IMR-90 (cell line): ENCODE data around the gene CNGA1. TPM values are rescaled to one million over a fixed set of nuclear protein-coding genes. Genes with fewer than 3 reads are reported as not detected.
"Not testable (repeated sequence)": the region's sequence is repeated elsewhere in the genome, so short reads cannot be mapped to it uniquely, and the experiment has no call there.

Experiments
- ATAC-seq: fragments of 200-7000 bp; cut with Tn5 transposase; 2 replicates; pipeline ENCODE4 v1.9.1; 2020; ENCODE audit warnings: low read depth, mild to moderate bottlenecking, moderate library complexity
- BruUV-seq: library from RNA; stranded (reverse); fragments of 400-500 nt; replicated peaks from 2 replicates; lab custom pipeline; 2021; lab: Mats Ljungman, UMichigan
- CTCF ChIA-PET: fragments of 300-600 bp; formaldehyde crosslinking; extraction: SDS; loops from one replicate; lab custom pipeline; 2021; ENCODE audit warnings: antibody characterized with exemption; lab: Yijun Ruan, JAX
- POLR2A ChIA-PET: fragments of 300-600 bp; sonication (Branson Sonifier 250); formaldehyde crosslinking; loops from one replicate; lab custom pipeline; 2022; ENCODE audit warnings: antibody characterized with exemption; ENCODE audit not compliant: unreplicated experiment; lab: Charles Lee
- DNase-seq: peaks from one replicate; pipeline ENCODE4 v3.0.0; 2013
- H2AFZ ChIP-seq: replicated peaks from 2 replicates; pipeline ENCODE3; 2013; ENCODE audit warnings: low read length, mild to moderate bottlenecking; ENCODE audit not compliant: poor library complexity
- H2AK5ac ChIP-seq: 2 replicates; pipeline ENCODE4 v1.6.1; 2013; ENCODE audit warnings: low read depth, low read length, inconsistent platforms
- H2AK9ac ChIP-seq: replicated peaks from 2 replicates; pipeline ENCODE3; 2013; ENCODE audit warnings: mild to moderate bottlenecking, low read depth, low read length, moderate library complexity; ENCODE audit not compliant: poor library complexity
- H2BK120ac ChIP-seq: 2 replicates; pipeline ENCODE4 v1.6.1; 2013; ENCODE audit warnings: low read depth, low read length, inconsistent platforms
- H2BK15ac ChIP-seq: 3 replicates; pipeline ENCODE4 v1.6.1; 2013; ENCODE audit warnings: low read depth, low read length, inconsistent platforms
- H2BK20ac ChIP-seq: 2 replicates; pipeline ENCODE4 v1.6.1; 2013; ENCODE audit warnings: low read depth, mild to moderate bottlenecking, inconsistent platforms, low read length, moderate library complexity
- H2BK5ac ChIP-seq: 2 replicates; pipeline ENCODE4 v1.6.1; 2013; ENCODE audit warnings: mild to moderate bottlenecking, low read depth, low read length, inconsistent platforms; ENCODE audit not compliant: poor library complexity, severe bottlenecking
- H3K14ac ChIP-seq: replicated peaks from 2 replicates; pipeline ENCODE4 v1.6.1; 2013; ENCODE audit warnings: low read depth, low read length, inconsistent platforms
- H3K18ac ChIP-seq: 2 replicates; pipeline ENCODE4 v1.6.1; 2013; ENCODE audit warnings: low read depth, low read length, control low read depth
- H3K23ac ChIP-seq: 2 replicates; pipeline ENCODE4 v1.6.1; 2013; ENCODE audit warnings: low read depth, low read length, inconsistent platforms
- H3K27ac ChIP-seq: 2 replicates; pipeline ENCODE4 v1.5.1; 2013; ENCODE audit warnings: mild to moderate bottlenecking, control low read depth, low read length; ENCODE audit not compliant: insufficient read depth
- H3K27me3 ChIP-seq: 2 replicates; pipeline ENCODE4 v1.6.1; 2013; ENCODE audit warnings: low read length; ENCODE audit not compliant: control insufficient read depth, insufficient read depth
- H3K36me3 ChIP-seq: 2 replicates; pipeline ENCODE4 v1.6.1; 2013; ENCODE audit warnings: low read length, mixed read lengths; ENCODE audit not compliant: control insufficient read depth, insufficient read depth
- H3K4ac ChIP-seq: 2 replicates; pipeline ENCODE4 v1.6.1; 2013; ENCODE audit warnings: low read depth, low read length, inconsistent platforms
- H3K4me1 ChIP-seq: 2 replicates; pipeline ENCODE4 v1.6.1; 2013; ENCODE audit warnings: low read length, mixed read lengths; ENCODE audit not compliant: control insufficient read depth, insufficient read depth
- H3K4me2 ChIP-seq: 2 replicates; pipeline ENCODE4 v1.6.1; 2013; ENCODE audit warnings: low read depth, mild to moderate bottlenecking, control low read depth, low read length, moderate library complexity
- H3K4me3 ChIP-seq: 2 replicates; pipeline ENCODE4 v1.5.1; 2013; ENCODE audit warnings: low read depth, mild to moderate bottlenecking, control low read depth, low read length, moderate library complexity; ENCODE audit not compliant: insufficient read depth
- H3K56ac ChIP-seq: 2 replicates; pipeline ENCODE4 v1.6.1; 2013; ENCODE audit warnings: low read length, inconsistent platforms; ENCODE audit not compliant: insufficient read depth; ENCODE audit errors: extremely low read depth
- H3K79me1 ChIP-seq, 2 experiments: 2 replicates each; pipeline ENCODE4 v1.6.1; 2013; ENCODE audit warnings: low read length in 2 of 2, inconsistent platforms in 1 of 2, low read depth in 1 of 2
- H3K9ac ChIP-seq: 2 replicates; pipeline ENCODE4 v1.6.1; 2013; ENCODE audit warnings: low read depth, low read length, control low read depth
- H3K9me1 ChIP-seq: 2 replicates; pipeline ENCODE4 v1.6.1; 2013; ENCODE audit warnings: low read length, inconsistent platforms; ENCODE audit not compliant: insufficient read depth
- H3K9me3 ChIP-seq: 2 replicates; pipeline ENCODE4 v1.6.1; 2013; ENCODE audit warnings: low read length; ENCODE audit not compliant: control insufficient read depth, insufficient read depth
- H4K20me1 ChIP-seq: 2 replicates; pipeline ENCODE4 v1.6.1; 2013; ENCODE audit warnings: low read length, inconsistent platforms; ENCODE audit not compliant: insufficient read depth
- H4K5ac ChIP-seq: 2 replicates; pipeline ENCODE4 v1.6.1; 2013; ENCODE audit warnings: mild to moderate bottlenecking, low read depth, low read length, control low read depth
- H4K8ac ChIP-seq, 2 experiments: 2 replicates each; pipeline ENCODE4 v1.6.1; 2013; ENCODE audit warnings: low read depth in 2 of 2, low read length in 2 of 2, control low read depth in 1 of 2, inconsistent platforms in 1 of 2
- H4K91ac ChIP-seq: 2 replicates; pipeline ENCODE4 v1.6.1; 2013; ENCODE audit warnings: low read depth, low read length, inconsistent platforms; ENCODE audit not compliant: insufficient read depth
- WGBS, 2 experiments: methylation state at CpG; one replicate each; pipeline versions ENCODE4 v1.1.5 to v1.1.7; 2013; ENCODE audit warnings: missing lambda C conversion rate in 2 of 2; ENCODE audit not compliant: insufficient read length in 1 of 2; ENCODE audit errors: extremely low coverage in 2 of 2; 5-methylcytosine and 5-hydroxymethylcytosine counted together
- dilution Hi-C: fragments of 300-500 bp; cut with HindIII; formaldehyde crosslinking; loops from one replicate; pipeline ENCODE4 v1.14.3; 2018; ENCODE audit warnings: low sequenced_read_pairs; ENCODE audit not compliant: unreplicated experiment
- in situ Hi-C: fragments of 300-500 bp; cut with MboI; formaldehyde crosslinking; loops from 3 replicates; pipeline ENCODE4 v1.14.3; 2019; ENCODE audit warnings: low sequenced_read_pairs, inconsistent platforms, mixed read lengths
- intact Hi-C: fragments of 100-400 bp; cut with micrococcal nuclease; formaldehyde crosslinking; loops from 2 replicates; pipeline ENCODE4 v1.10.0; 2022
- polyA plus RNA-seq, 3 experiments: library from polyadenylated mRNA; depleted of rRNA; stranded (reverse); fragments of >200 nt; gene quantifications; 2 replicates each; pipeline ENCODE4 v1.2.3, GENCODE V29; 2012; ENCODE audit warnings: low replicate concordance in 1 of 3
- total RNA-seq: library from RNA; depleted of rRNA; stranded (reverse); fragments of >200 nt; gene quantifications from 2 replicates; pipeline ENCODE4 v1.2.3, GENCODE V29; 2012

CNGA1 gene
- total and polyA plus RNA-seq, 2 of the 4 experiments (the other 2 are of a cell fraction) = not detected

GRCh38 chr4:48010906-48011305 lies 5.6 kb downstream of the CNGA1 start:
- dilution Hi-C loops, ATAC-seq, in situ Hi-C loops: not testable (repeated sequence)

More at GRCh38 chr4:48010906-48011305, 5.6 kb downstream of the CNGA1 start:
- H3K4me3 ChIP-seq, H3K79me1 ChIP-seq, H3K23ac ChIP-seq, H2BK20ac ChIP-seq, intact Hi-C loops, H3K9ac ChIP-seq, H3K27ac ChIP-seq, H3K4ac ChIP-seq, H4K91ac ChIP-seq, H3K9me1 ChIP-seq, H2BK5ac ChIP-seq, BruUV-seq, H3K4me2 ChIP-seq, H3K36me3 ChIP-seq, H2BK15ac ChIP-seq, H3K4me1 ChIP-seq, POLR2A ChIA-PET, H3K14ac ChIP-seq, H2AK5ac ChIP-seq, H4K8ac ChIP-seq, H2AFZ ChIP-seq, H3K18ac ChIP-seq, H4K5ac ChIP-seq, H3K56ac ChIP-seq, H2BK120ac ChIP-seq, H4K20me1 ChIP-seq, H2AK9ac ChIP-seq, H3K27me3 ChIP-seq, H3K9me3 ChIP-seq, DNase-seq: not testable (repeated sequence)
- CTCF ChIA-PET = interaction anchor here (0.6 to 1.0 kb wide), 2 partner anchors 19 to 98 kb away, joined by 4 to 9 read pairs; no protein-coding TSS in a partner anchor
- no CpG with 5 or more reads among the region's 6 CpGs for WGBS, 2 experiments
